WTC11 (cell line): ENCODE results near the gene CELF4. TPM values are rescaled to one million over a fixed set of nuclear protein-coding genes. Genes with fewer than 3 reads are reported as not detected.

Experiments
- ATAC-seq: fragments of 200-7000 bp; cut with Tn5 transposase; 2 replicates; pipeline ENCODE4 v1.10.0; 2021; ENCODE audit warnings: mild to moderate bottlenecking, moderate library complexity
- CTCF ChIA-PET: fragments of 300-600 bp; sonication (Branson Sonifier 250); formaldehyde crosslinking; loops from one replicate; lab custom pipeline; 2021; ENCODE audit warnings: antibody characterized with exemption; lab: Charles Lee
- POLR2A ChIA-PET: fragments of 350-600 bp; sonication (Branson Sonifier 250); formaldehyde crosslinking; loops from one replicate; lab custom pipeline; 2021; ENCODE audit warnings: antibody characterized with exemption; lab: Charles Lee
- DNase-seq: peaks from one replicate; pipeline ENCODE4 v3.0.0; 2021; ENCODE audit warnings: low spot score
- H3K27ac Mint-ChIP-seq: 2 replicates; pipeline ENCODE4 v1.8.0; 2021; ENCODE audit warnings: mixed read lengths
- H3K27me3 Mint-ChIP-seq: 2 replicates; pipeline ENCODE4 v1.8.0; 2021; ENCODE audit warnings: low read depth, mild to moderate bottlenecking, moderate library complexity, mixed read lengths
- H3K36me3 Mint-ChIP-seq: 2 replicates; pipeline ENCODE4 v1.8.0; 2021; ENCODE audit warnings: mixed read lengths
- H3K4me1 Mint-ChIP-seq: 2 replicates; pipeline ENCODE4 v1.8.0; 2022; ENCODE audit warnings: mixed read lengths
- H3K4me3 Mint-ChIP-seq: 2 replicates; pipeline ENCODE4 v1.8.0; 2021; ENCODE audit warnings: mild to moderate bottlenecking, moderate library complexity, mixed read lengths
- H3K9me3 Mint-ChIP-seq: 2 replicates; pipeline ENCODE4 v1.8.0; 2021; ENCODE audit warnings: mixed read lengths
- CREB1 ChIP-seq: sonication (generic); formaldehyde crosslinking; IDR thresholded peaks from 2 replicates; pipeline ENCODE4 v1.8.0; 2023; ENCODE audit warnings: mild to moderate bottlenecking, missing genetic modification reagents
- FOXP1 ChIP-seq: sonication (generic); formaldehyde crosslinking; IDR thresholded peaks from 2 replicates; pipeline ENCODE4 v1.8.0; 2022; ENCODE audit warnings: missing genetic modification reagents, mild to moderate bottlenecking, moderate library complexity, borderline replicate concordance
- NR2C2 ChIP-seq: sonication (generic); formaldehyde crosslinking; IDR thresholded peaks from 2 replicates; pipeline ENCODE4 v1.8.0; 2022; ENCODE audit warnings: mild to moderate bottlenecking, missing genetic modification reagents
- NR3C1 ChIP-seq: sonication (generic); formaldehyde crosslinking; conservative IDR thresholded peaks from 2 replicates; pipeline ENCODE4 v1.8.1; 2023; ENCODE audit warnings: low read depth, mild to moderate bottlenecking, missing genetic modification reagents
- TCF7 ChIP-seq: sonication (generic); formaldehyde crosslinking; IDR thresholded peaks from 2 replicates; pipeline ENCODE4 v1.8.0; 2022; ENCODE audit warnings: mild to moderate bottlenecking, low read depth, missing genetic modification reagents, moderate library complexity
- TEAD1 ChIP-seq: sonication (generic); formaldehyde crosslinking; IDR thresholded peaks from 2 replicates; pipeline ENCODE4 v1.8.0; 2022; ENCODE audit warnings: mild to moderate bottlenecking, missing genetic modification reagents
- ZBTB21 ChIP-seq: sonication (generic); formaldehyde crosslinking; IDR thresholded peaks from 2 replicates; pipeline ENCODE4 v1.8.1; 2023; ENCODE audit warnings: mild to moderate bottlenecking, missing genetic modification reagents, borderline replicate concordance
- ZNF263 ChIP-seq: sonication (generic); formaldehyde crosslinking; IDR thresholded peaks from 2 replicates; pipeline ENCODE4 v1.8.1; 2022; ENCODE audit warnings: low read depth, mild to moderate bottlenecking, moderate library complexity, missing genetic modification reagents
- ZNF317 ChIP-seq: sonication (generic); formaldehyde crosslinking; IDR thresholded peaks from 2 replicates; pipeline ENCODE4 v1.8.1; 2023; ENCODE audit warnings: low read depth, mild to moderate bottlenecking, moderate library complexity, missing genetic modification reagents, borderline replicate concordance
- ZNF396 ChIP-seq: fragments of 250-450 bp; sonication (Bioruptor Pico); IDR thresholded peaks from 2 replicates; pipeline ENCODE4 v1.8.0; 2021; ENCODE audit warnings: mild to moderate bottlenecking, moderate library complexity, borderline replicate concordance
- total RNA-seq: library from RNA; stranded (reverse); gene quantifications from 3 replicates; pipeline ENCODE4 v1.2.3, GENCODE V29; 2021
- TF ChIP-seq, protein P1 (sequence below): sonication (generic); formaldehyde crosslinking; IDR thresholded peaks from 2 replicates; pipeline ENCODE4 v1.8.1; 2023; ENCODE audit warnings: mild to moderate bottlenecking, missing genetic modification reagents, moderate library complexity
- TF ChIP-seq, protein P2 (sequence below): fragments of 250-450 bp; sonication (Bioruptor Pico); IDR thresholded peaks from 2 replicates; pipeline ENCODE4 v2.1.2; 2022; ENCODE audit warnings: mild to moderate bottlenecking, moderate library complexity
- TF ChIP-seq, protein P3 (sequence below): sonication (generic); formaldehyde crosslinking; IDR thresholded peaks from 2 replicates; pipeline ENCODE4 v1.8.1; 2022; ENCODE audit warnings: mild to moderate bottlenecking, missing genetic modification reagents, moderate library complexity, borderline replicate concordance
- TF ChIP-seq, protein P4 (sequence below): fragments of 250-450 bp; sonication (Bioruptor Pico); IDR thresholded peaks from 2 replicates; pipeline ENCODE4 v1.9.0; 2021; ENCODE audit warnings: moderate library complexity, mild to moderate bottlenecking, inconsistent platforms, borderline replicate concordance
- TF ChIP-seq, protein P5 (sequence below): sonication (generic); formaldehyde crosslinking; IDR thresholded peaks from 2 replicates; pipeline ENCODE4 v1.8.1; 2022; ENCODE audit warnings: low read depth, mild to moderate bottlenecking, moderate library complexity, missing genetic modification reagents, borderline replicate concordance
- TF ChIP-seq, protein P6 (sequence below): fragments of 250-450 bp; sonication (Bioruptor Pico); IDR thresholded peaks from 2 replicates; pipeline ENCODE4 v1.9.0; 2021; ENCODE audit warnings: mild to moderate bottlenecking
- TF ChIP-seq, protein P7 (sequence below): sonication (generic); formaldehyde crosslinking; IDR thresholded peaks from 2 replicates; pipeline ENCODE4 v1.8.0; 2023; ENCODE audit warnings: mild to moderate bottlenecking, missing genetic modification reagents
- TF ChIP-seq, protein P8 (sequence below): fragments of 250-450 bp; sonication (Bioruptor Pico); IDR thresholded peaks from 2 replicates; pipeline ENCODE4 v1.8.0; 2021; ENCODE audit warnings: mild to moderate bottlenecking

Gene CELF4
- total RNA-seq, 1 experiment from 2014 or later: 2.9 TPM

DNA sequence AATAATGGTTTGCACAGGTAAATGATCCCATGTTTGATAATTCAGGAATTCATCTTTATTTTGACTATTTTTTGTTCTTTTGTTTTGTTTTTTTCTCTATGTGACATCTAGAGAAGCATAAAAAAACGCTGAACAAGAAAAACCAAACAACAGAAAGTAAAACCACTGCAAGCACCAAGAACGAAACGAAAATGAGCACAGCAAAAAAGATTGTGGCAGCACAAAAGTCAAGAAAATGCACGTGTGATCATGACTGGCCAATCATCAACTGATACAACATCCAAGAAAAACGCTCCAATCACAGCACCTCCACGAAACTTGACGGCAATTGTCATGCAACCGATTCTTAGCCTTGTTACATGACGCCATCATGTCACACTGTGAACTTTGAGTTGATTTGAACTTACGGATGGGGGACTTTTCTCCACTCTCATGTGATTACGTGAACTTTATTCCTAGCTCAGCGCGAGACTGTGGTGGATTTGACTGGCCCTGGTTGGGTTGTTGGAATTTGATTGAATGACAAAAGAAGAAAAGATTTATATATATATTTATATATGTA, 318.7 kb downstream of the CELF4 start:
- DNase-seq: no peak
- peaks cover 14% of the 10 kb centered on the region for H3K4me1 Mint-ChIP-seq
- CTCF ChIA-PET: no interaction called here
- TF ChIP-seq, protein P1, sequence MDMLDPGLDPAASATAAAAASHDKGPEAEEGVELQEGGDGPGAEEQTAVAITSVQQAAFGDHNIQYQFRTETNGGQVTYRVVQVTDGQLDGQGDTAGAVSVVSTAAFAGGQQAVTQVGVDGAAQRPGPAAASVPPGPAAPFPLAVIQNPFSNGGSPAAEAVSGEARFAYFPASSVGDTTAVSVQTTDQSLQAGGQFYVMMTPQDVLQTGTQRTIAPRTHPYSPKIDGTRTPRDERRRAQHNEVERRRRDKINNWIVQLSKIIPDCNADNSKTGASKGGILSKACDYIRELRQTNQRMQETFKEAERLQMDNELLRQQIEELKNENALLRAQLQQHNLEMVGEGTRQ (CRISPR knock-in tag): peak; percentile 26
- TF ChIP-seq NR3C1 (CRISPR knock-in tag): no peak
- TF ChIP-seq, all 79 proteins: peak for 1
- Mint-ChIP-seq H3K36me3 (no peaks in the 10 kb centered on the region), H3K9me3 (no peaks in the 10 kb centered on the region), H3K27me3 (peaks cover 52% of the 10 kb centered on the region), H3K27ac (no peak overlapping the region), H3K4me3 (no peak overlapping the region)
- ATAC-seq: no peak
- POLR2A ChIA-PET: no interaction called here

DNA sequence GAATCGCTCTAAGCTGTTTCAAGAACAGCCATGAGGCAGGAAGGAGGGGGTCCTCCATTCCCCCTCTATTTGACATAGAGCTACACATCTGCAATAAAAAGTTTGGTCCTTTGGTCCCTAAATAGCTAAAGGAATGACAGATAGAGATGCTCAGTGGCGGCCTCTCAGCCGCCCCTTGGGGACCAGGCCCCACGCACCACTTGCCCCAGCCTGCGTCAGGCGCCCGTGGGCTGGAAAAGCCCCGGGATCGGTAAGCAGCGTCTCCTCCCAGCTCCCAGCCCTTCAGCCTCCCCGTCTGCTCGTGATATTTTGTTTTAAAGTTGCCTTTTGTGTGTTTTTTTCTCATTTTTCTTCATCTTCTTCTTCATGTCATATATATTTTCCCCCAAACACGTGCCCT, 321.0 kb downstream of the CELF4 start:
- H3K9me3 Mint-ChIP-seq: no peaks in the 10 kb centered on the region
- ATAC-seq (no peak), DNase-seq (no peak)
- peaks cover 14% of the 10 kb centered on the region for H3K4me1 Mint-ChIP-seq
- no peaks in the 10 kb centered on the region for H3K36me3 Mint-ChIP-seq
- CTCF ChIA-PET: interaction anchor here (1.2 to 1.4 kb wide), 2 partner anchors 9 to 302 kb away, joined by 3 to 4 read pairs; no protein-coding TSS in a partner anchor
- TF ChIP-seq, protein P2, sequence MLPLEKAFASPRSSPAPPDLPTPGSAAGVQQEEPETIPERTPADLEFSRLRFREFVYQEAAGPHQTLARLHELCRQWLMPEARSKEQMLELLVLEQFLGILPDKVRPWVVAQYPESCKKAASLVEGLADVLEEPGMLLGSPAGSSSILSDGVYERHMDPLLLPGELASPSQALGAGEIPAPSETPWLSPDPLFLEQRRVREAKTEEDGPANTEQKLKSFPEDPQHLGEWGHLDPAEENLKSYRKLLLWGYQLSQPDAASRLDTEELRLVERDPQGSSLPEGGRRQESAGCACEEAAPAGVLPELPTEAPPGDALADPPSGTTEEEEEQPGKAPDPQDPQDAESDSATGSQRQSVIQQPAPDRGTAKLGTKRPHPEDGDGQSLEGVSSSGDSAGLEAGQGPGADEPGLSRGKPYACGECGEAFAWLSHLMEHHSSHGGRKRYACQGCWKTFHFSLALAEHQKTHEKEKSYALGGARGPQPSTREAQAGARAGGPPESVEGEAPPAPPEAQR (CRISPR knock-in tag): no peak
- TF ChIP-seq TCF7 (no peak), NR2C2 (CRISPR knock-in tag) (no peak), ZNF396 (CRISPR knock-in tag) (no peak), ZBTB21 (CRISPR knock-in tag) (no peak), ZNF263 (CRISPR knock-in tag) (no peak)
- TF ChIP-seq, protein P3, sequence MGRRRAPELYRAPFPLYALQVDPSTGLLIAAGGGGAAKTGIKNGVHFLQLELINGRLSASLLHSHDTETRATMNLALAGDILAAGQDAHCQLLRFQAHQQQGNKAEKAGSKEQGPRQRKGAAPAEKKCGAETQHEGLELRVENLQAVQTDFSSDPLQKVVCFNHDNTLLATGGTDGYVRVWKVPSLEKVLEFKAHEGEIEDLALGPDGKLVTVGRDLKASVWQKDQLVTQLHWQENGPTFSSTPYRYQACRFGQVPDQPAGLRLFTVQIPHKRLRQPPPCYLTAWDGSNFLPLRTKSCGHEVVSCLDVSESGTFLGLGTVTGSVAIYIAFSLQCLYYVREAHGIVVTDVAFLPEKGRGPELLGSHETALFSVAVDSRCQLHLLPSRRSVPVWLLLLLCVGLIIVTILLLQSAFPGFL (CRISPR knock-in tag): no peak
- TF ChIP-seq, protein P4, sequence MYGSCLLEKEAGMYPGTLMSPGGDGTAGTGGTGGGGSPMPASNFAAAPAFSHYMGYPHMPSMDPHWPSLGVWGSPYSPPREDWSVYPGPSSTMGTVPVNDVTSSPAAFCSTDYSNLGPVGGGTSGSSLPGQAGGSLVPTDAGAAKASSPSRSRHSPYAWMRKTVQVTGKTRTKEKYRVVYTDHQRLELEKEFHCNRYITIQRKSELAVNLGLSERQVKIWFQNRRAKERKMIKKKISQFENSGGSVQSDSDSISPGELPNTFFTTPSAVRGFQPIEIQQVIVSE (CRISPR knock-in tag): no peak
- TF ChIP-seq, all 79 proteins: peak for 0
- Mint-ChIP-seq H3K27me3 (peaks cover 54% of the 10 kb centered on the region), H3K4me3 (no peak overlapping the region), H3K27ac (no peak overlapping the region)
- POLR2A ChIA-PET: no interaction called here

DNA sequence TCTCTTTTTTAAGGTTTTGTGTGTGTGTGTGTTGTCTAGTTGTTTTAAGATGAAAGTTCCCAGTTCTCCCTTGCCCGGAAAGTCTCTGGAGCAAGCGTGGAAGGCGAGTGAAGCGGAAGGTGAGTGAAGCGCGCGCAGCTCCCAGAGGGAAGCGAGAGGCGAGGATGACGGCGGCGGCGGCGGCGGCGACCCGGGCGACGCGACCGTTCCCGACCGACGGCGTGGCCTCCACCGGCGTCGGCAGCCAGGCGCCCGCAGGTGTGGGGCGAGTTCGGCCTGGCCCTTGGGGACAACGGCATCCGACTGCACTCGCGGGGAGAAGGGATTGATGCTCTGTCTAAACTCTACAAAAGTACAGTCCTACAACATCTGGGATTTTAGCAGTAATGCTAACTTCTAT, 321.9 kb downstream of the CELF4 start:
- CTCF ChIA-PET: interaction anchor here (1.2 to 1.4 kb wide), 2 partner anchors 10 to 301 kb away, joined by 3 to 4 read pairs; no protein-coding TSS in a partner anchor
- ATAC-seq (peak; percentile 68), DNase-seq (peak; percentile 54)
- H3K27me3 Mint-ChIP-seq: peaks cover 61% of the 10 kb centered on the region
- H3K4me3 Mint-ChIP-seq: peak overlapping the region; percentile 51
- POLR2A ChIA-PET: no interaction called here
- H3K4me1 Mint-ChIP-seq: peaks cover 14% of the 10 kb centered on the region
- no peak overlapping the region for H3K27ac Mint-ChIP-seq
- H3K9me3 Mint-ChIP-seq: no peaks in the 10 kb centered on the region
- H3K36me3 Mint-ChIP-seq: no peaks in the 10 kb centered on the region
- TF ChIP-seq ZNF396 (CRISPR knock-in tag) (no peak), TEAD1 (no peak), ZNF317 (no peak), FOXP1 (CRISPR knock-in tag) (peak; percentile 22; the same call in 1 of the 2 replicates), CREB1 (CRISPR knock-in tag) (no peak)
- TF ChIP-seq, protein P5, sequence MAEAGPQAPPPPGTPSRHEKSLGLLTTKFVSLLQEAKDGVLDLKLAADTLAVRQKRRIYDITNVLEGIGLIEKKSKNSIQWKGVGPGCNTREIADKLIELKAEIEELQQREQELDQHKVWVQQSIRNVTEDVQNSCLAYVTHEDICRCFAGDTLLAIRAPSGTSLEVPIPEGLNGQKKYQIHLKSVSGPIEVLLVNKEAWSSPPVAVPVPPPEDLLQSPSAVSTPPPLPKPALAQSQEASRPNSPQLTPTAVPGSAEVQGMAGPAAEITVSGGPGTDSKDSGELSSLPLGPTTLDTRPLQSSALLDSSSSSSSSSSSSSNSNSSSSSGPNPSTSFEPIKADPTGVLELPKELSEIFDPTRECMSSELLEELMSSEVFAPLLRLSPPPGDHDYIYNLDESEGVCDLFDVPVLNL (CRISPR knock-in tag): no peak
- TF ChIP-seq, protein P6, sequence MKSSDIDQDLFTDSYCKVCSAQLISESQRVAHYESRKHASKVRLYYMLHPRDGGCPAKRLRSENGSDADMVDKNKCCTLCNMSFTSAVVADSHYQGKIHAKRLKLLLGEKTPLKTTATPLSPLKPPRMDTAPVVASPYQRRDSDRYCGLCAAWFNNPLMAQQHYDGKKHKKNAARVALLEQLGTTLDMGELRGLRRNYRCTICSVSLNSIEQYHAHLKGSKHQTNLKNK (CRISPR knock-in tag): no peak
- TF ChIP-seq, protein P7, sequence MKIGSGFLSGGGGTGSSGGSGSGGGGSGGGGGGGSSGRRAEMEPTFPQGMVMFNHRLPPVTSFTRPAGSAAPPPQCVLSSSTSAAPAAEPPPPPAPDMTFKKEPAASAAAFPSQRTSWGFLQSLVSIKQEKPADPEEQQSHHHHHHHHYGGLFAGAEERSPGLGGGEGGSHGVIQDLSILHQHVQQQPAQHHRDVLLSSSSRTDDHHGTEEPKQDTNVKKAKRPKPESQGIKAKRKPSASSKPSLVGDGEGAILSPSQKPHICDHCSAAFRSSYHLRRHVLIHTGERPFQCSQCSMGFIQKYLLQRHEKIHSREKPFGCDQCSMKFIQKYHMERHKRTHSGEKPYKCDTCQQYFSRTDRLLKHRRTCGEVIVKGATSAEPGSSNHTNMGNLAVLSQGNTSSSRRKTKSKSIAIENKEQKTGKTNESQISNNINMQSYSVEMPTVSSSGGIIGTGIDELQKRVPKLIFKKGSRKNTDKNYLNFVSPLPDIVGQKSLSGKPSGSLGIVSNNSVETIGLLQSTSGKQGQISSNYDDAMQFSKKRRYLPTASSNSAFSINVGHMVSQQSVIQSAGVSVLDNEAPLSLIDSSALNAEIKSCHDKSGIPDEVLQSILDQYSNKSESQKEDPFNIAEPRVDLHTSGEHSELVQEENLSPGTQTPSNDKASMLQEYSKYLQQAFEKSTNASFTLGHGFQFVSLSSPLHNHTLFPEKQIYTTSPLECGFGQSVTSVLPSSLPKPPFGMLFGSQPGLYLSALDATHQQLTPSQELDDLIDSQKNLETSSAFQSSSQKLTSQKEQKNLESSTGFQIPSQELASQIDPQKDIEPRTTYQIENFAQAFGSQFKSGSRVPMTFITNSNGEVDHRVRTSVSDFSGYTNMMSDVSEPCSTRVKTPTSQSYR (CRISPR knock-in tag): no peak
- TF ChIP-seq, protein P8, sequence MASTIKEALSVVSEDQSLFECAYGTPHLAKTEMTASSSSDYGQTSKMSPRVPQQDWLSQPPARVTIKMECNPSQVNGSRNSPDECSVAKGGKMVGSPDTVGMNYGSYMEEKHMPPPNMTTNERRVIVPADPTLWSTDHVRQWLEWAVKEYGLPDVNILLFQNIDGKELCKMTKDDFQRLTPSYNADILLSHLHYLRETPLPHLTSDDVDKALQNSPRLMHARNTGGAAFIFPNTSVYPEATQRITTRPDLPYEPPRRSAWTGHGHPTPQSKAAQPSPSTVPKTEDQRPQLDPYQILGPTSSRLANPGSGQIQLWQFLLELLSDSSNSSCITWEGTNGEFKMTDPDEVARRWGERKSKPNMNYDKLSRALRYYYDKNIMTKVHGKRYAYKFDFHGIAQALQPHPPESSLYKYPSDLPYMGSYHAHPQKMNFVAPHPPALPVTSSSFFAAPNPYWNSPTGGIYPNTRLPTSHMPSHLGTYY: no peak
